ENCODE measurements around the gene MBD1.

DNA sequence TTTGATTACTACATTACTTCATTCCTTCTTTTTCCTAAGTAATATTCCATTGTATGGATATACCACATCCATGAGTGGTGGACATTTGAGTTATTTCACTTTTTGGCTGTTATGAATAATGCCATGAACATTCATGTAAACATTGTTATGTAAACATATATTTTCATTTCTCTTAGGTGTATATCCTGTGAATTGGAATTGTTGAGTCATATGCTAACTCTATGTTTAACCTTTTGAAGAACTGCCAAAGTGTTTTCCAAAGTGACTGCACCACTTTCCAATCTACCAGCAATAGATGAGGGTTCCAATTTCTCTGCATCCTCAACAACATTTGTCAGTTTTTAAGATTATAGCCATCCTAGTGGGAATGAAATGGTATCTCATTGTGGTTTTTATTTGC lies 48.9 kb upstream of the MBD1 start:
- no peak for TF ChIP-seq POU6F1 (CRISPR knock-in tag; IDR thresholded peaks at IDR 0.05; ENCODE audit: borderline replicate concordance, low read depth)
- no peak for TF ChIP-seq TCF4 (CRISPR knock-in tag; IDR thresholded peaks at IDR 0.05; ENCODE audit: borderline replicate concordance)
- TF ChIP-seq ARNTL (CRISPR knock-in tag; IDR thresholded peaks at IDR 0.05; ENCODE audit: borderline replicate concordance, low read depth): no peak
- TF ChIP-seq RARB (CRISPR knock-in tag; IDR thresholded peaks at IDR 0.05): no peak
- TF ChIP-seq, protein P1, sequence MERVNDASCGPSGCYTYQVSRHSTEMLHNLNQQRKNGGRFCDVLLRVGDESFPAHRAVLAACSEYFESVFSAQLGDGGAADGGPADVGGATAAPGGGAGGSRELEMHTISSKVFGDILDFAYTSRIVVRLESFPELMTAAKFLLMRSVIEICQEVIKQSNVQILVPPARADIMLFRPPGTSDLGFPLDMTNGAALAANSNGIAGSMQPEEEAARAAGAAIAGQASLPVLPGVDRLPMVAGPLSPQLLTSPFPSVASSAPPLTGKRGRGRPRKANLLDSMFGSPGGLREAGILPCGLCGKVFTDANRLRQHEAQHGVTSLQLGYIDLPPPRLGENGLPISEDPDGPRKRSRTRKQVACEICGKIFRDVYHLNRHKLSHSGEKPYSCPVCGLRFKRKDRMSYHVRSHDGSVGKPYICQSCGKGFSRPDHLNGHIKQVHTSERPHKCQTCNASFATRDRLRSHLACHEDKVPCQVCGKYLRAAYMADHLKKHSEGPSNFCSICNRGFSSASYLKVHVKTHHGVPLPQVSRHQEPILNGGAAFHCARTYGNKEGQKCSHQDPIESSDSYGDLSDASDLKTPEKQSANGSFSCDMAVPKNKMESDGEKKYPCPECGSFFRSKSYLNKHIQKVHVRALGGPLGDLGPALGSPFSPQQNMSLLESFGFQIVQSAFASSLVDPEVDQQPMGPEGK (CRISPR knock-in tag; IDR thresholded peaks at IDR 0.05; ENCODE audit: borderline replicate concordance): no peak

Data from SK-N-SH treated with all-trans-retinoic acid at 6 μM for 48 hours (cell line).